ENCODE measurements around the gene CNOT8.

- no peak for TF ChIP-seq CTCF (IDR thresholded peaks at IDR 0.05)
- no peak for TF ChIP-seq POLR2A (IDR thresholded peaks at IDR 0.05)
These were observed 15.5 kb upstream of the CNOT8 start for GRCh38 chr5:154842689-154843530.

All from body of pancreas (tissue), 4 donors.